Activated CD4-positive, alpha-beta T cell treated with anti-CD3 and anti-CD28 coated beads, Interleukin-2, amount 50 U/mL, for 1 hour (primary cell): ENCODE results near the gene ARHGEF38.
"Not testable (repeated sequence)": the region's sequence is repeated elsewhere in the genome, so short reads cannot be mapped to it uniquely, and the experiment has no call there.

ENCODE experiments used
- DNase-seq: peaks from one replicate; pipeline ENCODE4 v3.0.0-alpha.2; 2020

Gene ARHGEF38

DNA sequence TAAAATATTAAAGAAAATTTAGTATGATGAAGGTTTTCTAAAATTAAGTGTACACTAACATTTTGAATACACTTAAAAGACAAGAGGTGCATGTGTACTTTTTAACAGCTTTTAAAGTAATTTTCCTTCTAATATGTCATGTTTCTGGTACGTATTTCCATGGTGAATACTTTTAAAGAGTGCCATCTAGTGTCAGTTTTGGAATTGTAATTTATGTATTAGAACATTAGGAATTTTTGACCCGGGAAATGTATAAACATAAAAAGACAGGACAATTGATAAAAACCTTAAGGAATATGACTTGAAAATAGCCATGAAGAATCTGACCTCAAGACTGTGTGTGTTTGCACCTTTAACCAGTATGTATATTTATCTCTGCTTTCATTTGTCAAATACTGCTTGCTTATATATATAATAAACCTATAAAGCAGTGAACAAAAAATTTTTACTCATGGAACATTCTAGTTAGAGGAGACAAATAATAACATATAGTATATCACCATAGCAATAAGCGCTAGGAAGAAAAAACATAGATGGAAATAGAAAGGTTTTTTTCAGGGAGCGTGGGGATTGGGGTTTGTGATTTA, 163.4 kb downstream of the ARHGEF38 start:
- DNase-seq = no peak

GRCh38 chr4:105719204-105719603, 166.8 kb downstream of the ARHGEF38 start:
- DNase-seq = no peak

DNA sequence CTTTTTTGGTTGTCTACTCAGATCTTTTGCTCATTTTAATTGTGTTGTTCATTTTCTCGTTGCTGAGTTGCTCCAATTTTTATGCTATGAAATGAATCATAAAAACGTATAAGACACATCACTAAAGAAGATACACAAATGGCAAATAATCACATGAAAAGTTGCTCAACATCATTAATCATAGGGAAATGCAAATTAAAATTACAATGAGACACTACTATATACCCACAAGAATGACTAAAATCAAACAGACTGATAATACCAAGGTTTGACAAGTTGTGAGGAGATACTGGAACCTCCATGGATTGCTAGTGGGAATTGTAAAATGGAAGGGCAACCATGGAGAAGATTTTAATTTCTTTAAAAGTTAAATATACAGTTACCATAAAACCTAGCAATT, 173.2 kb downstream of the ARHGEF38 start:
- no peak for DNase-seq

DNA sequence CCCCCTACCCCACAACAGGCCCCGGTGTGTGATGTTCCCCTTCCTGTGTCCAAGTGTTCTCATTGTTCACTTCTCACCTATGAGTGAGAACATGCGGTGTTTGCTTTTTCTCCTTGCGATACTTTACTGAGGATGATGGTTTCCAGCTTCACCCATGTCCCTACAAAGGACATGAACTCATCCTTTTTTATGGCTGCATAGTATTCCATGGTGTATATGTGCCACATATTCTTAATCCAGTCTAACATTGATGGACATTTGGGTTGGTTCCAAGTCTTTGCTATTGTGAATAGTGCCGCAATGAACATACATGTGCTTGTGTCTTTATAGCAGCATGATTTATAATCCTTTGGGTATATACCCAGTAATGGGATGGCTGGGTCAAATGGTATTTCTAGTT, 177.5 kb downstream of the ARHGEF38 start:
- not testable (repeated sequence) for DNase-seq
